NCI-H1417 treated with DMSO at 0.1 percent for 48 hours (cell line): Measurements from ENCODE around the gene RNU4-1.
A peak's percentile ranks its signal among the peaks of the same experiment; 100 is the strongest.
"Not testable (repeated sequence)": the region's sequence is repeated elsewhere in the genome, so short reads cannot be mapped to it uniquely, and the experiment has no call there.

Experiments
- DNase-seq: peaks from one replicate; lab custom pipeline; 2025; lab: John Stamatoyannopoulos, UW

RNU4-1 gene

GRCh38 chr12:120292661-120293531, at the start of gene RNU4-1:
Gene RNU4-1 (minus strand): TSS chr12:120293237.
- peak; percentile 94 for DNase-seq

- DNase-seq: no peak
These were observed 49.4 kb upstream of the RNU4-1 start for GRCh38 chr12:120342175-120343038.

- no peak for DNase-seq
These were observed 46.2 kb upstream of the RNU4-1 start for GRCh38 chr12:120339256-120339655.

GRCh38 chr12:120337730-120338129, 44.7 kb upstream of the RNU4-1 start:
- DNase-seq: no peak

- DNase-seq: not testable (repeated sequence)
These were observed 43.4 kb upstream of the RNU4-1 start for GRCh38 chr12:120336392-120336791.

GRCh38 chr12:120335447-120335846, 42.4 kb upstream of the RNU4-1 start:
- DNase-seq: not testable (repeated sequence)

GRCh38 chr12:120332523-120332922, 39.5 kb upstream of the RNU4-1 start:
- no peak for DNase-seq

GRCh38 chr12:120332041-120332440, 39.0 kb upstream of the RNU4-1 start:
- DNase-seq: no peak

GRCh38 chr12:120331390-120331789, 38.4 kb upstream of the RNU4-1 start:
- DNase-seq: no peak

- DNase-seq: no peak
These were observed 35.2 kb upstream of the RNU4-1 start for GRCh38 chr12:120328228-120328627.

- no peak for DNase-seq
These were observed 34.6 kb upstream of the RNU4-1 start, which contains the start of gene PLA2G1B for GRCh38 chr12:120327593-120327992. Gene PLA2G1B (minus strand): TSS chr12:120327779. CDS start chr12:120327753, 26 bp downstream.

- no peak for DNase-seq
These were observed 31.9 kb upstream of the RNU4-1 start for GRCh38 chr12:120324841-120325417.

GRCh38 chr12:120323772-120324171, 30.7 kb upstream of the RNU4-1 start:
- no peak for DNase-seq

GRCh38 chr12:120321382-120322202, 28.6 kb upstream of the RNU4-1 start:
- no peak for DNase-seq

- DNase-seq: peak; percentile 99
These were observed 24.4 kb upstream of the RNU4-1 start for GRCh38 chr12:120317224-120318105.

GRCh38 chr12:120316798-120317223, 23.8 kb upstream of the RNU4-1 start:
- DNase-seq: no peak

- DNase-seq: no peak
These were observed 21.2 kb upstream of the RNU4-1 start for GRCh38 chr12:120314220-120314619.

- peak; percentile 84 for DNase-seq
These were observed 9.2 kb upstream of the RNU4-1 start, which contains the start of gene SIRT4 for GRCh38 chr12:120301962-120302815. Gene SIRT4 (plus strand): TSS chr12:120302321. CDS start chr12:120303562, 1,241 bp downstream.

GRCh38 chr12:120292411-120292660, 701 bp downstream of the RNU4-1 start:
- DNase-seq: no peak
